ENCODE results near the gene TMEM147.
"Not testable (repeated sequence)": the region's sequence is repeated elsewhere in the genome, so short reads cannot be mapped to it uniquely, and the experiment has no call there.

The TMEM147 gene

GRCh38 chr19:35560271-35560670 is 14.8 kb downstream of the TMEM147 start:
- in situ Hi-C loops (cut with HindIII; ENCODE audit: low sequenced_read_pairs): no loop called here

- in situ Hi-C loops (cut with HindIII; ENCODE audit: low sequenced_read_pairs): no loop called here
These were observed 15.3 kb downstream of the TMEM147 start for GRCh38 chr19:35560677-35561076.

DNA sequence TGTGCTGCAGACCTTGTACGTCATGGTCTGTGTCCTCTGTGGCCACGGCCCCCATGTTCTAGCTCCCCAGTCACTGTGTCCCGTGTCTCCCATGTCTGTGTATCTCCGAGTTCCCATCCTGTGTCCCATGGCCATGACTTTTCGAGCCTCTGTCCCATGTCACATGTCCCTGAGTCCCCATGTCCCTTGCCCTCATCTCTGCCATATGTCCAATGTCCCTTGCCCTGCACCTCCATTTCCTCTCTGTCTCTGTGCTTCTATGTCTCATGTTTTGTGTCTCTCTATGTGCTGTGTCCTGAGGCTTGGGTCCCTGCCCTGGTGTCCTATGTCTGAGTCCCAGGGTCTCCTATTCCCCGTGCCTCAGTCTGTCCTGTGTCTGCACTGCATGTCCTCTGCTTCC is 16.0 kb downstream of the TMEM147 start:
- in situ Hi-C loops (cut with HindIII; ENCODE audit: low sequenced_read_pairs): no loop called here

- in situ Hi-C loops (cut with HindIII; ENCODE audit: low sequenced_read_pairs): no loop called here
These were observed 16.9 kb downstream of the TMEM147 start for GRCh38 chr19:35562336-35562735.

DNA sequence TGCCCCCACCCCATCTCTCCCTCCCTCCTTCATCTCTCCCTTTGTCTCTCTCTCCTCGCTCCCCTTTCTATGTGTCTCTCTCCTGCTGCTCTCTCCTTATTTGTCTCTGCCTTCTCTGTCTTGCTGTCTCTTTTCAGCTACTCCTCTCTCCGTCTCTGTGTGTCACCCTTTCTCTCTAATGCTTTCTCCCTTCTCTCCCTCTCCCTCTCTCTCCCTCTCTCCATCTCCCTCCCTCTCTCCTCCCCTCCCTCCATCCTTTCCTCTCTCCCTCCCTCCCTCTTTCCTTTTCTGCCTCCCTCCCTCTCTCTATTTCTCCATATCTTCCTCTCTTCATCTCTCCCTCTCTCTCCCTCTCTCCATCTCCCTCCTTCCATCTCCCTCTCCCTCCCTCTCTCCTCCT is 17.4 kb downstream of the TMEM147 start:
- in situ Hi-C loops (cut with HindIII; ENCODE audit: low sequenced_read_pairs): no loop called here

DNA sequence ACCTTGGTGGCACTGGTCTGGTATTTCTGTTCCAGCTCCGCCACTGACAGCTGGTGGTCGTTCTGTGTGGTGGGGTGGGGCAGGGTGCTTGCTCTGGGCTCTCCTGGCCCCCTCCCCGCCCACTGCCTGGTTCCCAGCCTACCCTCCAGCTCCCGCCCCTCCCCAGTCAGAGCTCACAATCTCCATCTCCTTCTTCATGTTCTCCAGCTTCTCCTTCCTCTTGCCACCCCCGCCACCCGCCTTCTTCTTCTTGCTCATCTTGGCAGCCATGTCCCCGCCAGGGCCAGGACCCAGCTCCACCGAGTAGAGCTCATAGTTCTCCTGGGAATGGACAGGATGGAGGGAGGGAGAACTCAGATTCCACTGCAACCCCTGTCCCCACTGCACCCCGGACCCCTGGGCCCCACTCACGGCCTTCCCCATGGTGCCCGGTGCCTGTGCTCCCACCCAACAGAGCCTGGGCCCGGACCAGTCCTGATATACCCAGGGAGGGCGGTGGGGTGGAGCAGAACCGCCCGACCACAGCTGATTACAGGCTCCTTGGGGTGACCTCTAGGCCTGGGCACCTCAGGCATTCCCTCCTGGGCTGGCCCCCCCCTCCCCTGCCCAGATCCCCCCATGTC is 17.9 kb downstream of the TMEM147 start, which contains the start of gene ATP4A:
ATP4A (minus strand) TSS at position 452 of the 623 bp plus-strand sequence; CDS start at position 423, 29 bp downstream.
- in situ Hi-C loops (cut with HindIII; ENCODE audit: low sequenced_read_pairs): no loop called here

- in situ Hi-C loops (cut with HindIII; ENCODE audit: low sequenced_read_pairs): no loop called here
These were observed 19.8 kb downstream of the TMEM147 start for GRCh38 chr19:35565016-35565856.

- in situ Hi-C loops (cut with HindIII; ENCODE audit: low sequenced_read_pairs): no loop called here
These were observed 21.3 kb downstream of the TMEM147 start for GRCh38 chr19:35566738-35567137.

DNA sequence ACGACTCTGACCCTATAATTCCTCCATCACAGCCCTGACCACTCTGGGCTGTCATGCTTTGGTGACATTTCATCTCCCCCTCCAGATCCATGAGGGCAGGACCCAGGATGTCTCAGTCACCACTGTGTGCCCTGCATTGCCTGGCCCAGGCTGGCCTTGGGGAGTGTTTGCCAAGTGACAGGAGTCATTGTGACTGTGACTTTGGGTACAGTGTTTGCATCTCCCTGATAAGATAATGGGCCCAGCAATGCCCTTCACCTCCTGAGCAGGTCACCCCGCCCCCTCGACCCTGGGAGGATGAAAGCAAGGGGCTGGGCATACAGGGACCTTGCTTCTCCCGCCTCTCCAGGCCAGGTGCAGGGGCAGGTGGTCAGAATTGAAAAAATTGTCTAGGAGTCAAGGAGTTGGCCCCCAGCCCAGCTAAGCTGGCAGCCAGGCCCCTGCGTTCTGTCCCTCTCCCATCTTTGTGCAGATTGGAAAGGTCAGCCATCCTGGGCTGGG is 23.9 kb downstream of the TMEM147 start:
- in situ Hi-C loops (cut with HindIII; ENCODE audit: low sequenced_read_pairs): no loop called here

DNA sequence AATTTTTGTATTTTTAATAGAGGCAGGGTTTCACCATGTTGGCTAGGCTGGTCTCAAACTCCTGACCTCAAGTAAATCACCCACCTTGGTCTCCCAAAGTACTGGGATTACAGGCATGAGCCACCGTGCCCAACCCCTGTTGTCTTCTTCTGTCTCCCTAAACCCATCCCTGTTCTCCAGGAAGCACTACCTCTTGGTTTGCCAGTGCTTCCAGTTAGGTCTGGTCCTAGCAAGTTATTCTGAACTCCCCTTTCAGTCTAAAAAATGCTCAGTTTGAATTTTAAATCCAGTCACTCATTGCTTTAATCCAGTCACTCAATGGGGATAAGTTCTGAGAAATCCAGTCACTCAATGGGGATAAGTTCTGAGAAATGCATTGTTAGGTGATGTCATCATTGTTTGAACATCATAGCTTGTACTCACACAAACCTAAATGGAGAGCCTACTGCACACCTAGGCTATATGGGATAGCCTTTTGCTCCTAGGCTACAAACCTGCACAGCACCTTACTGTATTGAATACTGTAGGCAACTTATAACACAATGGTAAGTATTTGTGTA is 26.1 kb downstream of the TMEM147 start:
- in situ Hi-C loops (cut with HindIII; ENCODE audit: low sequenced_read_pairs): no loop called here

- in situ Hi-C loops (cut with HindIII; ENCODE audit: low sequenced_read_pairs): no loop called here
These were observed 32.5 kb downstream of the TMEM147 start for GRCh38 chr19:35577918-35578317.

- in situ Hi-C loops (cut with HindIII; ENCODE audit: low sequenced_read_pairs): no loop called here
These were observed 33.3 kb downstream of the TMEM147 start for GRCh38 chr19:35578707-35579106.

GRCh38 chr19:35582760-35583159 is 37.3 kb downstream of the TMEM147 start:
- in situ Hi-C loops (cut with HindIII; ENCODE audit: low sequenced_read_pairs): no loop called here

- in situ Hi-C loops (cut with HindIII; ENCODE audit: low sequenced_read_pairs): no loop called here
These were observed 40.4 kb downstream of the TMEM147 start, which contains the start of gene PMIS2 for GRCh38 chr19:35585848-35586247. Gene PMIS2 (plus strand): TSS chr19:35586173. CDS start chr19:35586260, 87 bp downstream.

DNA sequence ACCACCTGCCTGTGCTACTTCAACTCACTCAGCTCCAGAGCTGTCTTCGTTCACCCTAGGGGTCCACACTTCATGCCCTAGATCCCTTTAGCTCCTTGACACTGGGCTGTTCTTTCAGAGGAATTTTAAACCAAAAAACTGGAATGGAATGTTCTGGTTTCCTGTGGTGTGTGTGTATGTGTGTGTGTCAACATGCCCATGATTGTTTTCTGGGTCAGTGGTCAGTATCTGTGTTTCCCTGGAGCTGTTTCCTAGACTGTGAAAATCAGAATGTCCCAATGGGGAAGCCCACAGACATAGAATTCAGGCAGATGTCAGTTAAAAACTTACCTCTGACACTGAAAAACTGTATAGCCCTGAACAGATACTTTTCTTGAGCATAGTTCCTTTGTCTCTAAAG is 41.9 kb downstream of the TMEM147 start:
- in situ Hi-C loops (cut with HindIII; ENCODE audit: low sequenced_read_pairs): no loop called here

DNA sequence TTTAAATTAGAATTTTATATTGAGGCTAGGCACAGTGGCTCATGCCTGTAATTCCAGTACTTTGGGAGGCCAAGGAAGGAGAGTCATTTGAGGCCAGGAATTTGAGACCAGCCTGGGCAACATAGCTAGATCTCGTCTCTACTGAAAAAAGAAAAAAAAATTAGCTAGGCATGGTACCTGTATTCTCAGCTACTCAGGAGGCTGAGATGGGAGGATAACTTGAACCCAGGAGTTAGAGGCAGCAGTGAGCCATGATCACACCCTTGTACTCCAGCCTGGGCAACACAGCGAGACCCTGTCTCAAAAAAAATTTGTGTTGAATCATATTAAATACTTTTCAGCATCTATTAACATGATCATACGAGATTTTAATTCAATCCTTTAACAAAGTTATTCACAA is 45.4 kb downstream of the TMEM147 start:
- in situ Hi-C loops (cut with HindIII; ENCODE audit: low sequenced_read_pairs): no loop called here

GRCh38 chr19:35592226-35592625 is 46.8 kb downstream of the TMEM147 start:
- in situ Hi-C loops (cut with HindIII; ENCODE audit: low sequenced_read_pairs): no loop called here

GRCh38 chr19:35595026-35595425 is 49.6 kb downstream of the TMEM147 start:
- in situ Hi-C loops (cut with HindIII; ENCODE audit: low sequenced_read_pairs): not testable (repeated sequence)

- in situ Hi-C loops (cut with HindIII; ENCODE audit: low sequenced_read_pairs): no loop called here
These were observed 50.5 kb downstream of the TMEM147 start for GRCh38 chr19:35595928-35596327.

DNA sequence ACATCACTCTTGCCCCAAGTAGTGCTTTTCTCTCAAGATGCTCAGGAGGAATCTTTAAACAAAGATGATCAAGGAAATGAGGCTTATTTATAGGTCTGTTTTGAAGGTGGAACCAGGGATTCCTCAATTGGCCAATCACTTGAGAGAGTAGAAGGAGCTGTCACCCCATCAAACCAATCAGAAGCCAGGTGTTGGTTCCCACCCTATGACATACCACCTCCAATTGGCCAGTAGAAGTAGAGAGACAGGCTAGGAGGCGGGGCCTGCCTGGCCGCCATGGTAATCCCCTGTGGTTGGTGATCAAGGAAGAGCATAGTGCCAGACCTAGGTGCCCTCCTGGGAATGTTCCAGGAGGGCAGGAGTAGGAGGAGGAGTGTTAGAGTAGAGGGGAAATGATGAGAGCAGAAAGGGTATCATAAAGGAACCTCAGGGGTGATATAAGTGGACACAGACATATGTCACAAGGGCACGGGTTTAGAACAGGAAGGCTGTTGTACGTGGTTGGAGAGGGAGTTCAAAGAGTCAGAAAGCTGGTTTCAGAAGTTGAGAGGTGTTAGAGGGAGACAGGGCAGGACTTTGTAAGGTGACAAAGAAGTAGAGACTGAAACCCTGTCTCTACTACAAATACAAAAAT is 51.1 kb downstream of the TMEM147 start:
- in situ Hi-C loops (cut with HindIII; ENCODE audit: low sequenced_read_pairs): no loop called here

Measured in endothelial cell of hepatic sinusoid (primary cell).